NCI-H2107 treated with DMSO at 0.1 percent for 48 hours (cell line): Measurements from ENCODE around the gene DEPDC7.
"Not testable (repeated sequence)": the region's sequence is repeated elsewhere in the genome, so short reads cannot be mapped to it uniquely, and the experiment has no call there.

Experiments
- DNase-seq: peaks from one replicate; lab custom pipeline; 2025; ENCODE audit not compliant: unreplicated experiment; lab: John Stamatoyannopoulos, UW

Gene DEPDC7

GRCh38 chr11:33015621-33016551, at the start of gene DEPDC7:
DEPDC7 (plus strand) TSS chr11:33015878; CDS start chr11:33015956, 78 bp downstream.
- peak; percentile 66 for DNase-seq

- no peak for DNase-seq
These were observed 47.1 kb upstream of the DEPDC7 start for GRCh38 chr11:32968541-32968940.

GRCh38 chr11:32972233-32972632, 43.4 kb upstream of the DEPDC7 start:
- not testable (repeated sequence) for DNase-seq

- DNase-seq, result no peak
These were observed 42.9 kb upstream of the DEPDC7 start for GRCh38 chr11:32972781-32973180.

GRCh38 chr11:32982626-32983025, 33.1 kb upstream of the DEPDC7 start:
- DNase-seq, result no peak

- no peak for DNase-seq
These were observed 32.2 kb upstream of the DEPDC7 start for GRCh38 chr11:32983506-32983905.

- no peak for DNase-seq
These were observed 30.1 kb upstream of the DEPDC7 start for GRCh38 chr11:32985600-32985999.

GRCh38 chr11:32987851-32988250, 27.8 kb upstream of the DEPDC7 start:
- no peak for DNase-seq

GRCh38 chr11:32990481-32990880, 25.2 kb upstream of the DEPDC7 start:
- no peak for DNase-seq

- DNase-seq, result no peak
These were observed 24.3 kb upstream of the DEPDC7 start for GRCh38 chr11:32991427-32991826.

- no peak for DNase-seq
These were observed 23.8 kb upstream of the DEPDC7 start for GRCh38 chr11:32991898-32992297.

- DNase-seq, result no peak
These were observed 15.5 kb upstream of the DEPDC7 start for GRCh38 chr11:33000181-33000580.

- DNase-seq, result no peak
These were observed 14.4 kb upstream of the DEPDC7 start for GRCh38 chr11:33001281-33001680.

- no peak for DNase-seq
These were observed 13.7 kb upstream of the DEPDC7 start for GRCh38 chr11:33001751-33002542.

- DNase-seq, result no peak
These were observed 10.5 kb upstream of the DEPDC7 start for GRCh38 chr11:33005175-33005574.

- DNase-seq, result no peak
These were observed 9.7 kb upstream of the DEPDC7 start for GRCh38 chr11:33006010-33006409.

- DNase-seq, result no peak
These were observed 1.9 kb upstream of the DEPDC7 start for GRCh38 chr11:33013755-33014154.

GRCh38 chr11:33016654-33017053, 976 bp downstream of the DEPDC7 start:
- no peak for DNase-seq

- no peak for DNase-seq
These were observed 1.8 kb downstream of the DEPDC7 start for GRCh38 chr11:33017478-33017877.

- no peak for DNase-seq
These were observed 2.3 kb downstream of the DEPDC7 start for GRCh38 chr11:33017965-33018364.

GRCh38 chr11:33018840-33019239, 3.2 kb downstream of the DEPDC7 start:
- DNase-seq, result no peak

GRCh38 chr11:33021501-33021900, 5.8 kb downstream of the DEPDC7 start:
- no peak for DNase-seq
